Activated T-cell treated with anti-CD3 and anti-CD28 coated beads, Interleukin-2, amount 50 U/mL, for 48 hours (primary cell): Measurements from ENCODE around the gene STK32C.

Source experiments
- DNase-seq, 2 experiments: peaks; one replicate each; pipeline ENCODE4 v3.0.0-alpha.2; 2020

STK32C gene

GRCh38 chr10:132307823-132308586 is at the start of gene STK32C:
STK32C (minus strand) TSS chr10:132307950; CDS start chr10:132307833, 117 bp downstream.
- peak; percentile 93 to 94 for DNase-seq

- DNase-seq = no peak
Measured at GRCh38 chr10:132356621-132357195, 49.0 kb upstream of the STK32C start.

GRCh38 chr10:132355754-132356153 is 48.0 kb upstream of the STK32C start:
- no peak for DNase-seq

GRCh38 chr10:132355297-132355696 is 47.5 kb upstream of the STK32C start:
- DNase-seq = no peak

GRCh38 chr10:132354356-132355094 is 46.8 kb upstream of the STK32C start:
- DNase-seq = no peak

- DNase-seq = no peak
Measured at GRCh38 chr10:132353456-132354355, 46.0 kb upstream of the STK32C start.

- DNase-seq = peak; percentile 83 to 87
Measured at GRCh38 chr10:132352462-132353308, 44.9 kb upstream of the STK32C start.

GRCh38 chr10:132351611-132352010 is 43.9 kb upstream of the STK32C start:
- DNase-seq = no peak

GRCh38 chr10:132350946-132351345 is 43.2 kb upstream of the STK32C start:
- DNase-seq = no peak

- DNase-seq = no peak
Measured at GRCh38 chr10:132350391-132350790, 42.6 kb upstream of the STK32C start.

GRCh38 chr10:132349766-132350165 is 42.0 kb upstream of the STK32C start:
- no peak for DNase-seq

- DNase-seq = no peak
Measured at GRCh38 chr10:132347931-132348267, 40.1 kb upstream of the STK32C start.

- no peak for DNase-seq
Measured at GRCh38 chr10:132347211-132347930, 39.6 kb upstream of the STK32C start.

- no peak for DNase-seq
Measured at GRCh38 chr10:132346806-132347205, 39.1 kb upstream of the STK32C start.

- no peak for DNase-seq
Measured at GRCh38 chr10:132345345-132345744, 37.6 kb upstream of the STK32C start.

GRCh38 chr10:132344386-132344785 is 36.6 kb upstream of the STK32C start:
- DNase-seq = no peak

GRCh38 chr10:132342553-132342952 is 34.8 kb upstream of the STK32C start:
- no peak for DNase-seq

- no peak for DNase-seq
Measured at GRCh38 chr10:132341781-132342180, 34.0 kb upstream of the STK32C start.

- DNase-seq = no peak
Measured at GRCh38 chr10:132341017-132341416, 33.3 kb upstream of the STK32C start.

GRCh38 chr10:132339276-132339675 is 31.5 kb upstream of the STK32C start:
- no peak for DNase-seq

GRCh38 chr10:132338876-132339275 is 31.1 kb upstream of the STK32C start:
- no peak for DNase-seq
